SKM-1 (cell line): ENCODE results near the gene STK11.
A peak's percentile ranks its signal among the peaks of the same experiment; 100 is the strongest.

ENCODE experiments used
- DNase-seq: peaks from one replicate; lab custom pipeline; 2025; ENCODE audit not compliant: unreplicated experiment; lab: John Stamatoyannopoulos, UW

STK11 gene

GRCh38 chr19:1205114-1206099, at the start of gene STK11:
STK11 (plus strand) TSS chr19:1205778; CDS start chr19:1206914, 1,136 bp downstream.
- DNase-seq: peak; percentile 88

- DNase-seq: no peak
Observed at GRCh38 chr19:1156305-1156801, 49.2 kb upstream of the STK11 start.

GRCh38 chr19:1156830-1157615, 48.6 kb upstream of the STK11 start:
- no peak for DNase-seq

GRCh38 chr19:1157931-1158884, 47.4 kb upstream of the STK11 start:
- DNase-seq: no peak

- no peak for DNase-seq
Observed at GRCh38 chr19:1158885-1159448, 46.6 kb upstream of the STK11 start.

GRCh38 chr19:1159864-1160595, 45.5 kb upstream of the STK11 start:
- no peak for DNase-seq

- no peak for DNase-seq
Observed at GRCh38 chr19:1161716-1162115, 43.9 kb upstream of the STK11 start.

GRCh38 chr19:1162404-1163282, 42.9 kb upstream of the STK11 start:
- no peak for DNase-seq

GRCh38 chr19:1163283-1163933, 42.2 kb upstream of the STK11 start:
- no peak for DNase-seq

- DNase-seq: no peak
Observed at GRCh38 chr19:1163934-1164683, 41.5 kb upstream of the STK11 start.

- no peak for DNase-seq
Observed at GRCh38 chr19:1164684-1165531, 40.7 kb upstream of the STK11 start.

GRCh38 chr19:1166872-1167573, 38.6 kb upstream of the STK11 start:
- no peak for DNase-seq

- no peak for DNase-seq
Observed at GRCh38 chr19:1167687-1168571, 37.6 kb upstream of the STK11 start.

- no peak for DNase-seq
Observed at GRCh38 chr19:1168572-1169410, 36.8 kb upstream of the STK11 start.
